HCT116 (cell line): ENCODE measurements around the gene SLBP. TPM values are rescaled to one million over a fixed set of nuclear protein-coding genes. Genes with fewer than 3 reads are reported as not detected.

Source experiments
- ATAC-seq: fragments of 200-7000 bp; cut with Tn5 transposase; 2 replicates; pipeline ENCODE4 v1.9.1; 2020; ENCODE audit warnings: mild to moderate bottlenecking, moderate library complexity
- BruUV-seq: library from RNA; stranded (reverse); fragments of 400-500 nt; replicated peaks from 2 replicates; lab custom pipeline; 2021; lab: Mats Ljungman, UMichigan
- CTCF ChIA-PET: fragments of 300-600 bp; sonication (Branson Sonifier 250); formaldehyde crosslinking; loops from one replicate; lab custom pipeline; 2021; ENCODE audit warnings: antibody characterized with exemption; lab: Charles Lee
- POLR2A ChIA-PET: fragments of 300-600, 350-600 bp; sonication (Branson Sonifier 250); formaldehyde crosslinking; loops from one replicate; lab custom pipeline; 2021; ENCODE audit warnings: antibody characterized with exemption; lab: Charles Lee
- RAD21 ChIA-PET, 2 experiments: fragments of 300-600 bp; sonication (Branson Sonifier 250); formaldehyde crosslinking; loops; one replicate each; lab custom pipeline; 2023; ENCODE audit warnings: low total read pairs in 2 of 2; ENCODE audit not compliant: uncharacterized antibody in 2 of 2, unreplicated experiment in 2 of 2, low non-redundant PET in 1 of 2; lab: Charles Lee
- DNase-seq: peaks from one replicate; pipeline ENCODE4 v3.0.0-alpha.2; 2010; ENCODE audit warnings: low read depth, low spot score
- H2AFZ ChIP-seq: fragments of 200-600 bp; shearing (Covaris generic), sonication (generic); 2 replicates; pipeline ENCODE4 v1.6.1; 2017; ENCODE audit warnings: low read depth, mixed run types, mixed read lengths, antibody characterized with exemption, low read length; ENCODE audit not compliant: poor library complexity, severe bottlenecking
- H3K27ac ChIP-seq: 2 replicates; pipeline ENCODE4 v1.5.1; 2012; ENCODE audit warnings: low read depth, low read length
- H3K27me3 ChIP-seq: fragments of 200-600 bp; sonication (generic); 2 replicates; pipeline ENCODE4 v1.6.1; 2016; ENCODE audit warnings: mixed run types, low read length, mixed read lengths; ENCODE audit not compliant: insufficient read depth
- H3K36me3 ChIP-seq, 2 experiments: fragments of 200-500 bp in 1 of 2; fragments of 200-600 bp in 1 of 2; sonication (Bioruptor generic) in 1 of 2; sonication (generic) in 1 of 2; 2 replicates each; pipeline versions ENCODE4 v1.5.1 to v1.6.1; 2014 to 2016; ENCODE audit warnings: low read length in 2 of 2, inconsistent platforms in 1 of 2, mixed read lengths in 1 of 2, mixed run types in 1 of 2; ENCODE audit not compliant: insufficient read depth in 2 of 2, control insufficient read depth in 1 of 2
- H3K4me1 ChIP-seq, 2 experiments: fragments of 200-600 bp in 1 of 2; sonication (generic) in 1 of 2; 2 replicates each; pipeline versions ENCODE4 v1.5.1 to v1.6.1; 2012 to 2017; ENCODE audit warnings: low read length in 2 of 2, inconsistent platforms in 1 of 2, mild to moderate bottlenecking in 1 of 2, mixed read lengths in 1 of 2, mixed run types in 1 of 2, moderate library complexity in 1 of 2; ENCODE audit not compliant: insufficient read depth in 2 of 2, control insufficient read depth in 1 of 2
- H3K4me2 ChIP-seq: fragments of 200-600 bp; sonication (generic); 2 replicates; pipeline ENCODE4 v1.6.1; 2017; ENCODE audit warnings: mixed run types, low read length, mixed read lengths
- H3K4me3 ChIP-seq, 2 experiments: fragments of 200-600 bp in 1 of 2; sonication (generic) in 1 of 2; replicated peaks in 1 of 2; 2 replicates each; pipeline ENCODE4 v1.5.1; 2011 to 2016; ENCODE audit warnings: low read length in 2 of 2, control low read depth in 1 of 2, low read depth in 1 of 2, mild to moderate bottlenecking in 1 of 2, mixed read lengths in 1 of 2, mixed run types in 1 of 2
- H3K79me2 ChIP-seq: fragments of 200-600 bp; sonication (generic); 2 replicates; pipeline ENCODE4 v1.6.1; 2017; ENCODE audit warnings: mild to moderate bottlenecking, mixed run types, low read length, moderate library complexity, mixed read lengths; ENCODE audit not compliant: insufficient read depth
- H3K9ac ChIP-seq: fragments of 200-600 bp; sonication (generic); 2 replicates; pipeline ENCODE4 v1.6.1; 2016; ENCODE audit warnings: low read length, mixed read lengths
- H3K9me2 ChIP-seq: fragments of 200-600 bp; sonication (generic), shearing (Covaris generic); 2 replicates; pipeline ENCODE4 v1.6.1; 2017; ENCODE audit warnings: mixed run types, mild to moderate bottlenecking, moderate library complexity; ENCODE audit not compliant: insufficient read depth
- H3K9me3 ChIP-seq, 2 experiments: fragments of 200-500 bp in 1 of 2; fragments of 200-600 bp in 1 of 2; sonication (Bioruptor generic) in 1 of 2; sonication (generic) in 1 of 2; 2 replicates each; pipeline ENCODE4 v1.6.1; 2014 to 2017; ENCODE audit warnings: low read length in 2 of 2, mixed read lengths in 2 of 2, inconsistent platforms in 1 of 2, low read depth in 1 of 2, mild to moderate bottlenecking in 1 of 2, mixed run types in 1 of 2, moderate library complexity in 1 of 2; ENCODE audit not compliant: control insufficient read depth in 1 of 2, insufficient read depth in 1 of 2
- H4K20me1 ChIP-seq: fragments of 200-600 bp; sonication (generic), shearing (Covaris generic); 2 replicates; pipeline ENCODE4 v1.6.1; 2017; ENCODE audit warnings: mixed run types, mild to moderate bottlenecking, moderate library complexity; ENCODE audit not compliant: insufficient read depth
- CBX3 ChIP-seq: IDR thresholded peaks from 2 replicates; pipeline ENCODE4 v1.6.1; 2012; ENCODE audit warnings: low read depth
- CTCF ChIP-seq, 3 experiments: fragments of 200-600 bp in 1 of 3; sonication (generic) in 1 of 3; IDR thresholded peaks in 2 of 3; conservative IDR thresholded peaks in 1 of 3; 2 replicates each; pipeline ENCODE4 v1.5.1; 2012 to 2017; ENCODE audit warnings: low read depth in 2 of 3, low read length in 2 of 3, antibody characterized with exemption in 1 of 3, borderline replicate concordance in 1 of 3, control low read depth in 1 of 3, mild to moderate bottlenecking in 1 of 3, mixed read lengths in 1 of 3, mixed run types in 1 of 3, moderate library complexity in 1 of 3; ENCODE audit not compliant: insufficient read depth in 1 of 3
- EGR1 ChIP-seq: IDR thresholded peaks from 2 replicates; pipeline ENCODE4 v1.6.1; 2012; ENCODE audit warnings: low read depth
- ELF1 ChIP-seq: IDR thresholded peaks from 2 replicates; pipeline ENCODE4 v1.6.1; 2012; ENCODE audit warnings: low read depth, borderline replicate concordance
- EZH2phosphoT487 ChIP-seq: fragments of 200-600 bp; IDR thresholded peaks from 2 replicates; pipeline ENCODE4 v1.6.1; 2018; ENCODE audit warnings: antibody characterized with exemption, borderline replicate concordance
- FOSL1 ChIP-seq: IDR thresholded peaks from 2 replicates; pipeline ENCODE4 v1.6.1; 2012; ENCODE audit warnings: low read depth
- RAD21 ChIP-seq: IDR thresholded peaks from 2 replicates; pipeline ENCODE4 v1.6.1; 2012; ENCODE audit warnings: low read depth, mild to moderate bottlenecking
- intact Hi-C: fragments of 100-400 bp; cut with micrococcal nuclease; formaldehyde crosslinking; loops from 2 replicates; pipeline ENCODE4 v1.10.0; 2022
- total RNA-seq: library from RNA; stranded (reverse); gene quantifications from one replicate; pipeline ENCODE4 v1.2.1, GENCODE V29; 2021; ENCODE audit not compliant: unreplicated experiment

The SLBP gene
- total RNA-seq, 1 experiment from 2014 or later, result 101 TPM

- DNase-seq (no peak), ATAC-seq (no peak)
- ChIA-PET RAD21 (no interaction called here), CTCF (no interaction called here), POLR2A (no interaction called here)
- H3K27ac ChIP-seq, result no peak overlapping the region
- H3K9me2 ChIP-seq, result no peaks in the 10 kb centered on the region
- TF ChIP-seq CBX3, result no peak
- no peaks in the 10 kb centered on the region for H4K20me1 ChIP-seq
- peaks cover 36 to 91% of the 10 kb centered on the region in 2 experiments for H3K36me3 ChIP-seq
- intact Hi-C loops, result no loop called here
- no peaks in the 10 kb centered on the region for H3K27me3 ChIP-seq
- H3K4me3 ChIP-seq, result no peak overlapping the region
- H3K9me3 ChIP-seq, result peaks cover 18 to 20% of the 10 kb centered on the region in 2 experiments; a peak in 2 of 4 replicates
- H3K4me1 ChIP-seq, result no peaks in the 10 kb centered on the region
- peaks cover 26% of the 10 kb centered on the region; the same call in 1 of the 2 replicates for H3K79me2 ChIP-seq
- H3K4me2 ChIP-seq, result no peak overlapping the region
- H3K9ac ChIP-seq, result no peak overlapping the region
- no peak overlapping the region for H2AFZ ChIP-seq
- no TSS peak for BruUV-seq
Measured at GRCh38 chr4:1736812-1737211, 24.7 kb upstream of the SLBP start.

- Histone ChIP-seq H3K27ac (no peak overlapping the region), H3K4me1 (no peaks in the 10 kb centered on the region), H3K27me3 (no peaks in the 10 kb centered on the region), H3K4me2 (no peak overlapping the region), H3K36me3 (peaks cover 47 to 90% of the 10 kb centered on the region in 2 experiments), H3K79me2 (peaks cover 41% of the 10 kb centered on the region), H3K4me3 (no peak overlapping the region), H3K9me3 (peaks cover 18 to 20% of the 10 kb centered on the region in 2 experiments; a peak in 2 of 4 replicates), H3K9ac (no peak overlapping the region), H4K20me1 (no peaks in the 10 kb centered on the region), H2AFZ (no peak overlapping the region), H3K9me2 (no peaks in the 10 kb centered on the region)
- ChIA-PET POLR2A (no interaction called here), RAD21 (no interaction called here), CTCF (no interaction called here)
- intact Hi-C loops, result no loop called here
- ATAC-seq (no peak), DNase-seq (no peak)
- TF ChIP-seq FOSL1, result no peak
- TF ChIP-seq CBX3, result no peak
- TF ChIP-seq CTCF (IDR thresholded peaks at IDR 0.05 in 2 of 3, conservative IDR thresholded peaks at IDR 0.05 in 1 of 3; ENCODE audit: borderline replicate concordance in 1 of 3, insufficient read depth in 1 of 3, low read depth in 2 of 3, low read length in 2 of 3), result no peak
- TF ChIP-seq EZH2phosphoT487, result no peak
- TF ChIP-seq EGR1, result no peak
- TF ChIP-seq RAD21, result no peak
- no peak for TF ChIP-seq ELF1
- BruUV-seq, result no TSS peak
Measured at GRCh38 chr4:1735215-1735614, 23.1 kb upstream of the SLBP start.
